ACC112 (cell line): ENCODE measurements around the gene SLC9A6.
"Not testable (repeated sequence)": the region's sequence is repeated elsewhere in the genome, so short reads cannot be mapped to it uniquely, and the experiment has no call there.

Experiments used
- H2AFZ ChIP-seq: fragments of 200-600 bp; sonication (generic); one replicate; pipeline ENCODE4 v1.6.0; 2017; ENCODE audit warnings: antibody characterized with exemption, low read length; ENCODE audit not compliant: unreplicated experiment
- H3K27ac ChIP-seq: fragments of 200-600 bp; sonication (generic); 2 replicates; pipeline ENCODE4 v1.5.1; 2014; ENCODE audit warnings: low read depth, mild to moderate bottlenecking, antibody characterized with exemption, low read length, moderate library complexity
- H3K27me3 ChIP-seq: fragments of 200-600 bp; sonication (generic); 2 replicates; pipeline ENCODE4 v1.6.1; 2014; ENCODE audit warnings: mild to moderate bottlenecking, antibody characterized with exemption, low read length, moderate library complexity, mixed read lengths; ENCODE audit not compliant: insufficient read depth
- H3K36me3 ChIP-seq: fragments of 200-600 bp; sonication (generic); 2 replicates; pipeline ENCODE4 v1.6.1; 2016; ENCODE audit warnings: mild to moderate bottlenecking, antibody characterized with exemption, low read length, moderate library complexity, mixed read lengths; ENCODE audit not compliant: insufficient read depth
- H3K4me1 ChIP-seq: fragments of 200-600 bp; sonication (generic); one replicate; pipeline ENCODE4 v1.6.1; 2016; ENCODE audit warnings: low read length, mixed read lengths; ENCODE audit not compliant: insufficient read depth, unreplicated experiment, control insufficient read depth
- H3K4me3 ChIP-seq: fragments of 200-600 bp; sonication (generic); 2 replicates; pipeline ENCODE4 v1.5.1; 2014; ENCODE audit warnings: mild to moderate bottlenecking, low read depth, low read length
- H3K79me2 ChIP-seq: fragments of 200-600 bp; sonication (generic); one replicate; pipeline ENCODE4 v1.6.0; 2016; ENCODE audit warnings: low read length; ENCODE audit not compliant: control insufficient read depth, unreplicated experiment, insufficient read depth

Gene SLC9A6

GRCh38 chrX:136046295-136047015, 61.2 kb downstream of the SLC9A6 start:
- Histone ChIP-seq H2AFZ (no peak overlapping the region), H3K27me3 (no peaks in the 10 kb centered on the region), H3K4me1 (peaks cover 24% of the 10 kb centered on the region), H3K4me3 (0 out of 2 replicates have a peak overlapping the region, but pooled peaks have one; percentile 33), H3K27ac (peak overlapping the region; percentile 24), H3K79me2 (no peaks in the 10 kb centered on the region), H3K36me3 (no peaks in the 10 kb centered on the region)

GRCh38 chrX:136047016-136047642, 61.9 kb downstream of the SLC9A6 start:
- Histone ChIP-seq H3K27me3 (no peaks in the 10 kb centered on the region), H3K4me3 (0 out of 2 replicates have a peak overlapping the region, but pooled peaks have one; percentile 33), H3K36me3 (no peaks in the 10 kb centered on the region), H3K4me1 (peaks cover 24% of the 10 kb centered on the region), H3K27ac (peak overlapping the region; percentile 24), H2AFZ (no peak overlapping the region), H3K79me2 (no peaks in the 10 kb centered on the region)

GRCh38 chrX:136047969-136048368, 62.7 kb downstream of the SLC9A6 start:
- Histone ChIP-seq H3K27ac (peak overlapping the region; percentile 24; the same call in 1 of the 2 replicates), H3K27me3 (no peaks in the 10 kb centered on the region), H3K36me3 (no peaks in the 10 kb centered on the region), H3K79me2 (no peaks in the 10 kb centered on the region), H3K4me3 (no peak overlapping the region), H3K4me1 (peaks cover 24% of the 10 kb centered on the region), H2AFZ (no peak overlapping the region)

- Histone ChIP-seq H3K4me3 (no peak overlapping the region), H3K27ac (no peak overlapping the region), H3K36me3 (no peaks in the 10 kb centered on the region), H3K79me2 (no peaks in the 10 kb centered on the region), H3K4me1 (peaks cover 24% of the 10 kb centered on the region), H2AFZ (no peak overlapping the region), H3K27me3 (no peaks in the 10 kb centered on the region)
Observed at GRCh38 chrX:136048446-136048845, 63.2 kb downstream of the SLC9A6 start.

- H3K79me2 ChIP-seq, result no peaks in the 10 kb centered on the region
- H3K36me3 ChIP-seq, result no peaks in the 10 kb centered on the region
- H3K4me3 ChIP-seq, result no peak overlapping the region
- no peak overlapping the region for H2AFZ ChIP-seq
- H3K27me3 ChIP-seq, result no peaks in the 10 kb centered on the region
- no peak overlapping the region for H3K27ac ChIP-seq
- peaks cover 24% of the 10 kb centered on the region for H3K4me1 ChIP-seq
Observed at GRCh38 chrX:136049608-136050007, 64.4 kb downstream of the SLC9A6 start.

- not testable (repeated sequence) for H3K27ac ChIP-seq, H3K4me3 ChIP-seq, H3K79me2 ChIP-seq, H3K27me3 ChIP-seq, H3K36me3 ChIP-seq, H2AFZ ChIP-seq
- H3K4me1 ChIP-seq, result peaks cover 34% of the 10 kb centered on the region
Observed at GRCh38 chrX:136050875-136051274, 65.6 kb downstream of the SLC9A6 start.

- Histone ChIP-seq H3K4me1 (peaks cover 34% of the 10 kb centered on the region), H3K27ac (no peak overlapping the region), H3K4me3 (no peak overlapping the region), H3K27me3 (no peaks in the 10 kb centered on the region), H3K36me3 (no peaks in the 10 kb centered on the region), H2AFZ (no peak overlapping the region), H3K79me2 (no peaks in the 10 kb centered on the region)
Observed at GRCh38 chrX:136051611-136052010, 66.4 kb downstream of the SLC9A6 start.

- H3K27ac ChIP-seq, result peak overlapping the region; percentile 84
- peak overlapping the region; percentile 59 for H3K4me3 ChIP-seq
- H2AFZ ChIP-seq, result peak overlapping the region; percentile 25
- peaks cover 16% of the 10 kb centered on the region for H3K4me1 ChIP-seq
- H3K79me2 ChIP-seq, result no peaks in the 10 kb centered on the region
- no peaks in the 10 kb centered on the region for H3K36me3 ChIP-seq
- no peaks in the 10 kb centered on the region for H3K27me3 ChIP-seq
Observed at GRCh38 chrX:136055651-136056221, 70.5 kb downstream of the SLC9A6 start.

- no peaks in the 10 kb centered on the region for H3K27me3 ChIP-seq
- H3K36me3 ChIP-seq, result no peaks in the 10 kb centered on the region
- no peak overlapping the region for H3K27ac ChIP-seq
- H2AFZ ChIP-seq, result no peak overlapping the region
- no peaks in the 10 kb centered on the region for H3K79me2 ChIP-seq
- no peak overlapping the region for H3K4me3 ChIP-seq
- peaks cover 16% of the 10 kb centered on the region for H3K4me1 ChIP-seq
Observed at GRCh38 chrX:136057567-136057966, 72.3 kb downstream of the SLC9A6 start.

GRCh38 chrX:136059350-136059749, 74.1 kb downstream of the SLC9A6 start:
- H3K27me3 ChIP-seq, result no peaks in the 10 kb centered on the region
- H3K27ac ChIP-seq, result no peak overlapping the region
- H2AFZ ChIP-seq, result no peak overlapping the region

GRCh38 chrX:136061286-136061685, 76.1 kb downstream of the SLC9A6 start:
- Histone ChIP-seq H3K4me1 (peaks cover 13% of the 10 kb centered on the region), H2AFZ (no peak overlapping the region), H3K36me3 (no peaks in the 10 kb centered on the region), H3K79me2 (no peaks in the 10 kb centered on the region), H3K27me3 (no peaks in the 10 kb centered on the region), H3K4me3 (no peak overlapping the region), H3K27ac (no peak overlapping the region)

More at GRCh38 chrX:136059350-136059749, 74.1 kb downstream of the SLC9A6 start:
- H3K79me2 ChIP-seq, result no peaks in the 10 kb centered on the region
- no peaks in the 10 kb centered on the region for H3K36me3 ChIP-seq
- no peak overlapping the region for H3K4me3 ChIP-seq
- H3K4me1 ChIP-seq, result peaks cover 16% of the 10 kb centered on the region
